ENCODE results near the gene ALPP.

GRCh38 chr2:232377841-232378734, 463 bp upstream of the ALPP start:
- TF ChIP-seq CTCF (tag by site-specific recombination; IDR thresholded peaks at IDR 0.05) (no peak), ZBTB7A (tag by site-specific recombination; IDR thresholded peaks at IDR 0.05; ENCODE audit: low read depth) (no peak), GLI2 (tag by site-specific recombination; IDR thresholded peaks at IDR 0.05; ENCODE audit: borderline replicate concordance, low read depth) (no peak), ZNF175 (tag by site-specific recombination; IDR thresholded peaks at IDR 0.05) (no peak), SALL2 (tag by site-specific recombination; IDR thresholded peaks at IDR 0.05; ENCODE audit: borderline replicate concordance) (no peak), SP2 (tag by site-specific recombination; IDR thresholded peaks at IDR 0.05) (no peak), ZNF830 (tag by site-specific recombination; IDR thresholded peaks at IDR 0.05; ENCODE audit: low read depth) (no peak), MYNN (tag by site-specific recombination; IDR thresholded peaks at IDR 0.05; ENCODE audit: borderline replicate concordance) (no peak), REST (tag by site-specific recombination; IDR thresholded peaks at IDR 0.05) (no peak), ZBTB49 (tag by site-specific recombination; IDR thresholded peaks at IDR 0.05; ENCODE audit: low read depth) (no peak), ZNF350 (tag by site-specific recombination; IDR thresholded peaks at IDR 0.05) (no peak)

Measured in HEK293 (cell line).